ENCODE measurements around the gene DGCR6L. TPM values are rescaled to one million over a fixed set of nuclear protein-coding genes. Genes with fewer than 3 reads are reported as not detected.
"Not testable (repeated sequence)": the region's sequence is repeated elsewhere in the genome, so short reads cannot be mapped to it uniquely, and the experiment has no call there.

Gene DGCR6L
- total RNA-seq, 1 donor from 2014 or later, result 25.1 TPM

- no peak for DNase-seq
Measured at GRCh38 chr22:20275836-20276235, 44.0 kb downstream of the DGCR6L start.

GRCh38 chr22:20275325-20275724 is 44.5 kb downstream of the DGCR6L start:
- not testable (repeated sequence) for DNase-seq

GRCh38 chr22:20274374-20274773 is 45.5 kb downstream of the DGCR6L start:
- DNase-seq, result not testable (repeated sequence)

- no peak for DNase-seq
Measured at GRCh38 chr22:20273758-20274181, 46.1 kb downstream of the DGCR6L start.

GRCh38 chr22:20272700-20273099 is 47.2 kb downstream of the DGCR6L start:
- no peak for DNase-seq

DNA sequence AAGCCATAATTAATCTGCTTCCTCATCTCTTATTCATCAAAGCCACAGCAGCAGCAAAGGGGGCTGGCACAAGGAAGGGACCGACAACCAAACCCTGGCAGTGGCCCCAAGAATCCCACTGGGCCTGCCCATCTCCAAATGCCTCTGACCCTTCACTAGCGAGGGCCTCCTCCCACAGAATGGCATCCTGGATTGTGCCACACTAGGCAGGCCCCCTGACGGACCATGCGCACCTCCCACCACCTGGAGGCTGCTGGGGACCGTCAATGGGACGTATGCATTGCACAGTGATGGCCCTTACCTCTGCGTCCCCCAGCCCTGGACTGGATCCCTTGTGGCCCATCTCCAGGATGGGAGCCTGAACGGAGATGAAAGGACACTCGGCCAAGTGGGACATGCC is 47.7 kb downstream of the DGCR6L start:
- DNase-seq, result no peak

DNA sequence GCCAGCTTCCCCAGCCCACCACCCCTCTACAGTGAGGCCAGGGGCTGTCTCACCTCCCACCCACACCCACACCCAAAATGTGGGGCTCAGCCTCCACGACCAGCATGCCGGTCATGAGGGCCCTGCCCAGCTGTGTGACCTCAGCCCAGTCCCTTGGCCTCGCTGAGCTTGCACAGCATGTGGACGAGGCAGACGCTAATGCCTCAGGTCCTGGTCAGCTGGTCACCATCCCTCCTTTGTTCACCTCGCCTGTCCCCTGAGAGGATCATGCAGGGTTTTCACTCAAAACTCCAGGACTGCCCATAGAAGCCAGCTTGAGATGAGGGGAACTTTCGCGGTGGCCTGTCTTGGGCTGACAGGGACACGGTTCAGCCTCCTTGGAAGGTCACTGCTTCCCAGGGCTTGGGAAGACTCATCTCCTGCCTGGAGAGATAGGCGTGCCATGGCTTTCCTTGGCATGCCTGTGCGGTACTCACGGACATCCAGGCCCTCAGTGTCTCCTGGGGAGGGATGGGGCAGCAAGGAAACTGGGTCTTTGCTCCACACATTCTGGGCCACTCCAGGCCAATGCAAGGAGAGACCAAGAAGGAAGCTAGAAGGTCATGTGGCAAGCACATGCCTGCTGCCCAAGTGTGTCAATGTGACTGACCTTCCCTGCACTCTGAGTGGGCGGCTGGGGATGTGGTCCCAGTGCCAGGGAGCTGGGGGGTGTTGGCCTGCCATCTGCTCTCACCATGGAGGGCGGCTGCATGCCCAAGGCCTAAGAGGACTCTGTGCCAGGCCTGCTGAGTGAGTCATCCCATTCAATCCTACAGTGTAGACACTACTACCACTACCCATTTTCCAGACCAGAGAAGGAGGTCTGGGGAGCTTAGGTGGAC is 48.5 kb downstream of the DGCR6L start:
- no peak for DNase-seq

- not testable (repeated sequence) for DNase-seq
Measured at GRCh38 chr22:20270190-20271113, 49.4 kb downstream of the DGCR6L start.

- not testable (repeated sequence) for DNase-seq
Measured at GRCh38 chr22:20269673-20270072, 50.2 kb downstream of the DGCR6L start.

- not testable (repeated sequence) for DNase-seq
Measured at GRCh38 chr22:20269201-20269600, 50.7 kb downstream of the DGCR6L start.

GRCh38 chr22:20268279-20269012 is 51.4 kb downstream of the DGCR6L start, which contains the start of gene RTN4R:
RTN4R (minus strand) TSS chr22:20268318; CDS start chr22:20268092, 226 bp downstream.
- DNase-seq, result no peak

DNA sequence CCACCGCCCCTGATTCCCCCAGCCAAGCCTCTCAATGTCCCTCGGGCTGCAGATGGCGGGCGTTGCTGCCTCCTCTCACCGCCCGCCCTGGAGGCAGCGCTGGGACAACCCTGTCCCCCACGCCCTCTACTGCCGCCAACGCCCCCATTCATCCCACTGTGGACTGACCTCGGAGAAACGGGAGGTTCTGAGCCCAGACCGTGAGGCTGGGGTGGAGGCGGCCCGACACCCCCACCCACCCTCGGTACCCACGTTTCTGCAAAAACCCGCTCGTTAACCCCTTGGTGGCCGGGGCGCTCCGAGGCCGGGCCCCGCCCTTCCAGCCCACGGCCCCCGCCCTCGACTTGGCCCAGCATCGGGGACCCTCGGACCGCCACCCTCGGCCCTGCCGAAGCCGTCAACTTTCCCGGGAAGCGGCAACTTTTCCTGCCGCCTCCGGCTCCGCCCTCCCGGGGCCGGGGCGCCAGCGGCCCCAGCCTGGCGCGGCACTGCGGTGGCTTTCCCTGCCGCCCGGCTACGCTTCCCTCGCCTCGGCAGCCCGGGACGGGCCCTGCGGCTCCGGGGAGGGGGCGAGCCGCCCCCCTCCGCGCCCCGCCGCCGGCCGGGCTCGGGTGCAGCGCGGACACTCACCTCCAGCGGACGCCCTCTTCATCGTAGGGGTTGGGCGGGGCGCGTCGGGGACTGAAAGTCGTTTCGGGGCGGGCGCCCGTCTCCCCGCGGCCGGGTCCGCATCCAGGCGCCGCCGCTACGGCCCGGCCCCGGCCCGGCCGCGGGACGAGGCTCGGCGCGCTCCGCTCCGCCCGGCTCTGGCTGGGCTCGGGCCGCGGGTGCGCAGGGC is 52.2 kb downstream of the DGCR6L start:
- no peak for DNase-seq

- DNase-seq, result not testable (repeated sequence)
Measured at GRCh38 chr22:20266667-20267440, 53.0 kb downstream of the DGCR6L start.

DNA sequence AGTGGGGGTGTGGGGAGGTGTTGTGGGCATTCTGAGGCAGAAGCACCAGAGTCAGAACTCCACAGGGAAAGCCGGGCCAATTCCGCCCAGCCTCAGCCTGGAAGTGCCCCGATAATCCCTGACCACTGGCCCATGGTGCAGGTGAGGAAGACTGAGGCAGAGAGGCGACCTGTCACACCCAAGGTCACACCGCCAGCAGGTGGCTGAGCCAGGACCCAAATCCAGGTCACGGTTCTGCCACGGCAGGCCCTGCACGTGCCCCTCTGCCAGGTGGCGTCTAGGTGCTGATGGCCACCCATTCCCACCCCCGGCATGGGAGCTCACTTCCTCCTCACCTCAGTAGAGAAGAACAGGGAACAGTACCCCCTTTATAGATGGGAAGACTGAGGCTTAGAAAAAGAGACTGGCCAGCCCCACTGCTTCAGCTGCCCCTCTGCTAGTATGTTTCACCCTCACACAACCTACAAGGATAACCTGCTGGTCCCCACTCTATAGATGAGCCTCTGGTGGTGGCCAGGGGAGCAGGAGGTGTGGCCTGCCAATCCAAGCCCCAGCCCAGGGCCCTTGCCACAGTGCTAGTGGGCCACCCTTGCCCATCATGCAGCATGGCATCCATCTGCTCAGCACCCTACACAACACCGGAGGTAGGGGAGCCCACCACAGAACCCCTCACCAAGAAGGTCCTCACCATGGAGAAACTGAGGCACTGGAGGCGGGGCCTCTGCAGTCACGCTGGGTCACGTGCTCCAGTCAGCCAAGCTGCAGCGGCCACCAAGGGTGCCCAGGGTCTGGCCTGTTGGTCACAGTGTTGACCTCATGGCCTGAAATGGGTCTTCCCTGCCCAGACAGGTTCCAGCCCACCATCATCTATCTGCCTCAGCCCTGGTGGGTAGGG is 53.8 kb downstream of the DGCR6L start:
- DNase-seq, result not testable (repeated sequence)

DNA sequence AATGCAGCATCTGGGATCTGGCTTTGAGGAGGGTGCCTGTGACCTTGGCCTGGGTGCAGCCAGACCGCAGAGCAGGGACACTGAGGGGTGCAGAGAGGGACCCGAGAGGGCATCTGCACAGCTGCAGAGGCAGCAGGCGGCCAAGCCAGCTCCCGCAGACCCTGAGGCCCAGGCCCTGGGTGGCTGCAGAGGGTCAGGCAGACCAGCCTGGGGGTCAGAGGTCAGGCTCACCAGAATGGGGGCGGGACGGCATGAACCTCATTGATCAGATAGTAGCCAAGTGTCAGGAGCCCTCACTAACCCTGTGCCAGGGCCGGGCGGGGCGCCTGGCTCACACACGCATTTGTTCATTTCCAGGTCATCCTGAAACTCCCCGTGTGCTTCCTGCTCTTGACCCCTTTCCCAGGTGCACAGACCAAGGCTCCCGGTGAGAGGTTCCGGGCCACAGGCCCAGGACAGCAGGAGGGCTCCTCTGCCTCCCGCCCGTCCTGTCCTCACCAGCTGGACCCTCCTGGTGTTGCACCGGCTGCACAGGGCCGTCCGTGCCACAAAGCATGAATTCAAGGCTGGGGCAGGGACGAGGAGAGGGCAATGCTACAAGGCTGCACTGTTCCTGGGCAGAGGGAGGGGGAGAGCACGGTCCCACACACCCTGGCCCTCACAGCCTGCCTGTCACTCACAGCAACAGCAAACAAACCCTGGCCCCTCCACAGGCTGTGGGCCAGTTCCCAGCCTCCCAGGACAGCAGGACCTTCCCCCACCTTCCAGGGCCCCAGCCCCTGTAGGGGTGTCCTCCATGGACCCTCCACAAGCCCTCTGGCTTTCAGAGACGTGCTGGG is 55.0 kb downstream of the DGCR6L start:
- DNase-seq, result no peak

All from skin of body (tissue), 2 donors.